Uterus (tissue), 2 donors: ENCODE data around the gene RGS7.

Experiments
- POLR2A ChIP-seq, 2 donors: fragments of 450-650 bp; IDR thresholded peaks; one replicate each; pipeline ENCODE4 v1.6.1; 2016; ENCODE audit warnings: antibody characterized with exemption in 2 of 2, mild to moderate bottlenecking in 1 of 2, moderate library complexity in 1 of 2
- TF ChIP-seq, protein P1 (sequence below), 4 experiments: fragments of 200-600 bp in 2 of 4; fragments of 450-650 bp in 2 of 4; sonication (generic) in 2 of 4; IDR thresholded peaks; one replicate each; pipeline ENCODE4 v1.5.1; 2016 to 2019; ENCODE audit warnings: antibody characterized with exemption in 4 of 4, mild to moderate bottlenecking in 2 of 4, moderate library complexity in 1 of 4

- TF ChIP-seq POLR2A (IDR thresholded peaks at IDR 0.05), result no peak
- TF ChIP-seq, protein P1, sequence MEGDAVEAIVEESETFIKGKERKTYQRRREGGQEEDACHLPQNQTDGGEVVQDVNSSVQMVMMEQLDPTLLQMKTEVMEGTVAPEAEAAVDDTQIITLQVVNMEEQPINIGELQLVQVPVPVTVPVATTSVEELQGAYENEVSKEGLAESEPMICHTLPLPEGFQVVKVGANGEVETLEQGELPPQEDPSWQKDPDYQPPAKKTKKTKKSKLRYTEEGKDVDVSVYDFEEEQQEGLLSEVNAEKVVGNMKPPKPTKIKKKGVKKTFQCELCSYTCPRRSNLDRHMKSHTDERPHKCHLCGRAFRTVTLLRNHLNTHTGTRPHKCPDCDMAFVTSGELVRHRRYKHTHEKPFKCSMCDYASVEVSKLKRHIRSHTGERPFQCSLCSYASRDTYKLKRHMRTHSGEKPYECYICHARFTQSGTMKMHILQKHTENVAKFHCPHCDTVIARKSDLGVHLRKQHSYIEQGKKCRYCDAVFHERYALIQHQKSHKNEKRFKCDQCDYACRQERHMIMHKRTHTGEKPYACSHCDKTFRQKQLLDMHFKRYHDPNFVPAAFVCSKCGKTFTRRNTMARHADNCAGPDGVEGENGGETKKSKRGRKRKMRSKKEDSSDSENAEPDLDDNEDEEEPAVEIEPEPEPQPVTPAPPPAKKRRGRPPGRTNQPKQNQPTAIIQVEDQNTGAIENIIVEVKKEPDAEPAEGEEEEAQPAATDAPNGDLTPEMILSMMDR (IDR thresholded peaks at IDR 0.05), result no peak
These were observed 13.0 kb downstream of the RGS7 start for GRCh38 chr1:241343956-241344355.
